ENCODE data around the gene MED17. TPM values are rescaled to one million over a fixed set of nuclear protein-coding genes. Genes with fewer than 3 reads are reported as not detected.

MED17 gene
- polyA plus RNA-seq, 1 experiment = 23.1 TPM

- POLR2A ChIA-PET = no interaction called here
- H3K9me3 ChIP-seq (ENCODE audit: control insufficient read depth, insufficient read depth, low read length) = no peaks in the 10 kb centered on the region
- no peak overlapping the region for H3K4me3 ChIP-seq (ENCODE audit: low read depth, low read length)
- H3K27me3 ChIP-seq (ENCODE audit: control insufficient read depth, insufficient read depth, low read length) = peaks cover 2% of the 10 kb centered on the region
- no peak for DNase-seq (ENCODE audit: low read depth, low spot score)
- CTCF ChIA-PET = no interaction called here
- TF ChIP-seq CTCF (IDR thresholded peaks at IDR 0.05; ENCODE audit: low read depth, low read length) = no peak
- H3K27ac ChIP-seq (ENCODE audit: low read depth, low read length) = no peak overlapping the region
Observed at GRCh38 chr11:93840180-93840579, 56.1 kb downstream of the MED17 start.

GRCh38 chr11:93840981-93841380 is 56.9 kb downstream of the MED17 start:
- CTCF ChIA-PET = no interaction called here
- no peak overlapping the region for H3K27ac ChIP-seq (ENCODE audit: low read depth, low read length)
- H3K27me3 ChIP-seq (ENCODE audit: control insufficient read depth, insufficient read depth, low read length) = peaks cover 2% of the 10 kb centered on the region
- H3K9me3 ChIP-seq (ENCODE audit: control insufficient read depth, insufficient read depth, low read length) = no peaks in the 10 kb centered on the region
- POLR2A ChIA-PET = no interaction called here
- H3K4me3 ChIP-seq (ENCODE audit: low read depth, low read length) = no peak overlapping the region
- DNase-seq (ENCODE audit: low read depth, low spot score) = no peak
- TF ChIP-seq CTCF (IDR thresholded peaks at IDR 0.05; ENCODE audit: low read depth, low read length) = no peak

GRCh38 chr11:93841446-93841845 is 57.4 kb downstream of the MED17 start:
- peaks cover 1% of the 10 kb centered on the region for H3K27me3 ChIP-seq (ENCODE audit: control insufficient read depth, insufficient read depth, low read length)
- CTCF ChIA-PET = interaction anchor here (1.0 kb wide), 2 partner anchors 54 to 664 kb away, joined by 3 read pairs; no protein-coding TSS in a partner anchor
- POLR2A ChIA-PET = no interaction called here

GRCh38 chr11:93842034-93842433 is 58.0 kb downstream of the MED17 start:
- no peak for TF ChIP-seq CTCF (IDR thresholded peaks at IDR 0.05; ENCODE audit: low read depth, low read length)
- Histone ChIP-seq H3K27ac (ENCODE audit: low read depth, low read length) (no peak overlapping the region), H3K4me3 (ENCODE audit: low read depth, low read length) (no peak overlapping the region), H3K9me3 (ENCODE audit: control insufficient read depth, insufficient read depth, low read length) (no peaks in the 10 kb centered on the region), H3K27me3 (ENCODE audit: control insufficient read depth, insufficient read depth, low read length) (no peaks in the 10 kb centered on the region)
- CTCF ChIA-PET = interaction anchor here (1.0 kb wide), 2 partner anchors 54 to 663 kb away, joined by 3 read pairs; no protein-coding TSS in a partner anchor
- POLR2A ChIA-PET = no interaction called here
- no peak for DNase-seq (ENCODE audit: low read depth, low spot score)

More at GRCh38 chr11:93841446-93841845, 57.4 kb downstream of the MED17 start:
- no peak overlapping the region for H3K4me3 ChIP-seq (ENCODE audit: low read depth, low read length)
- no peak overlapping the region for H3K27ac ChIP-seq (ENCODE audit: low read depth, low read length)
- TF ChIP-seq CTCF (IDR thresholded peaks at IDR 0.05; ENCODE audit: low read depth, low read length) = no peak
- no peaks in the 10 kb centered on the region for H3K9me3 ChIP-seq (ENCODE audit: control insufficient read depth, insufficient read depth, low read length)
- DNase-seq (ENCODE audit: low read depth, low spot score) = no peak

- Histone ChIP-seq H3K27ac (ENCODE audit: low read depth, low read length) (no peak overlapping the region), H3K27me3 (ENCODE audit: control insufficient read depth, insufficient read depth, low read length) (no peaks in the 10 kb centered on the region), H3K9me3 (ENCODE audit: control insufficient read depth, insufficient read depth, low read length) (no peaks in the 10 kb centered on the region), H3K4me3 (ENCODE audit: low read depth, low read length) (no peak overlapping the region)
- TF ChIP-seq CTCF (IDR thresholded peaks at IDR 0.05; ENCODE audit: low read depth, low read length) = no peak
- peak; percentile 7 for DNase-seq (ENCODE audit: low read depth, low spot score)
- POLR2A ChIA-PET = no interaction called here
- CTCF ChIA-PET = interaction anchor here (1.0 kb wide), 1 partner anchor 53 kb away, joined by 3 read pairs; no protein-coding TSS in a partner anchor
Observed at GRCh38 chr11:93842461-93842860, 58.4 kb downstream of the MED17 start.
